HG02759 (cell line): ENCODE measurements around the gene ZNF419.
A peak's percentile ranks its signal among the peaks of the same experiment; 100 is the strongest.

Experiments used
- ATAC-seq: cut with Tn5 transposase; IDR thresholded peaks from one replicate; pipeline ENCODE4 v1.9.1; 2021; ENCODE audit warnings: mild to moderate bottlenecking, moderate library complexity; ENCODE audit not compliant: unreplicated experiment

The ZNF419 gene

DNA sequence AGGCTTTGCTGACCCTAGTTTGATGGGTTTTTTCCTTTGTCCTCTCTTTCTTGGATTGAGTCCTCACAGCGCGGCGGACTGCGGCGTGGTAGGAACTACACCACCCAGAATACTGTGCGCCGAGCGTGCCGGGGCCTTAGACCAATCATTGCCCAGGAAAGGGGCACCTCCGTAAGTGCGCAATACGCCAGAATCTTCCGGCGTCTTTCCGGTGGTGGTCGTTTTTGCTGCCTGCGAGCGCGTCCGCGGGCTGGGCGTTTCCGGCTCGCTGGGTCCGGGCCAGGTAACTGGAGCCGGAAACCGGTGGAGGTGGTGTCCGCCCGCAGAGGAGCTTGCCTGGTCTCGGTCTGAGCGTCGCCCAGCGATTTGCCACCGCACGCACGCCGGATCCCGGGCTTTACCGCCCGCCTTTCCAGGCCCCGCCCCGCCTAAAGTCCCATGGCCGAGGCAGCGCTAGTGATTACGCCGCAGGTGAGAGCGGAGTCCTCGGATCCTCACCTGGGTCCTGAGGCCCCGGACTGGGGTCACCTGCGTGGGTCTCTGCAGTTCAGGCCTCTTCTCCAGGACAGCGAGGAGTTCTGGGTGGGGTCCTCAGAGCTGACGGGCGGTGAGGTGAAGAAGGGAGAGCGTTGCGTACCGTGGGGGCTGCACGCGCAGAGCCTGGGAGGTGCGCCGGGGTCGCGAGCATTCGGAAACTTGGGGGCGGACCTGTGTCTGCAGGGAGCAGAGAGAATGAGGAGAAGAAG lies 39.8 kb downstream of the ZNF419 start, which contains the start of gene ZNF549:
ZNF549 (plus strand) TSS at position 221 of the 746 bp plus-strand sequence; CDS start at position 439, 218 bp downstream.
- peak; percentile 99 for ATAC-seq

DNA sequence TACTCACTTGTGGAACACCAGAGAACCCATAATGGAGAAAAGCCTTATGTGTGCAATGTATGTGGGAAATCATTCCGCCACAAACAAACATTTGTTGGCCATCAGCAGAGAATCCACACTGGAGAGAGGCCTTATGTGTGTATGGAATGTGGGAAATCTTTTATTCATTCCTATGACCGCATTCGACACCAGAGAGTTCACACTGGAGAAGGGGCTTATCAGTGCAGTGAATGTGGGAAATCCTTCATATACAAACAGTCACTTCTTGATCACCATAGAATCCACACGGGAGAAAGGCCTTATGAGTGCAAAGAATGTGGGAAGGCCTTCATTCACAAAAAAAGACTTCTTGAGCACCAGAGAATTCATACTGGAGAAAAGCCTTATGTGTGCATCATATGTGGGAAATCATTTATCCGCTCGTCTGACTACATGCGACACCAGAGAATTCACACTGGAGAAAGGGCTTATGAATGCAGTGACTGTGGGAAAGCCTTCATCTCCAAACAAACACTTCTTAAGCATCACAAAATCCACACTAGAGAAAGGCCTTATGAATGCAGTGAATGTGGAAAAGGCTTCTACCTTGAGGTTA lies 50.5 kb downstream of the ZNF419 start:
- no peak for ATAC-seq
